Middle frontal gyrus (tissue), 1 donor: Measurements from ENCODE around the gene NUDT8.
A peak's percentile ranks its signal among the peaks of the same experiment; 100 is the strongest.
"Not testable (repeated sequence)": the region's sequence is repeated elsewhere in the genome, so short reads cannot be mapped to it uniquely, and the experiment has no call there.

ENCODE experiments used
- DNase-seq: peaks from one replicate; pipeline ENCODE4 v3.0.0-alpha.2; 2015; ENCODE audit warnings: low spot score; ENCODE audit errors: extremely low spot score

The NUDT8 gene

DNA sequence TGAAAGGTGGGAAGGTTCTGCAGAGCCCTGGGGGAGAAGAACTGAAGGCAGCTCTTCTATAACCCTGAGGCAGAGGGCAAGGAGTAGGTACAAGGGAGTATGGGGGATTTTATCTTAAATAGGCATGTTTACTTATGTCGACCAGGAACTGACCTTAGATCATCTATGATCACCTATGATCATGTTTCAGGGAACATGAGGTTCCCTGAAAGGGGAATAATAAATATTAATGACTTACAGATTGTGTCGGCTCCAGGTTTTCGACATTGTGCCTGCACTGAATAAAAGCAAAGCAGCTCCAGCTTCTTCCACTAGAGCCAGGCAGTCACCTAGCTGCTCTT, 36.2 kb downstream of the NUDT8 start:
- DNase-seq: no peak

DNA sequence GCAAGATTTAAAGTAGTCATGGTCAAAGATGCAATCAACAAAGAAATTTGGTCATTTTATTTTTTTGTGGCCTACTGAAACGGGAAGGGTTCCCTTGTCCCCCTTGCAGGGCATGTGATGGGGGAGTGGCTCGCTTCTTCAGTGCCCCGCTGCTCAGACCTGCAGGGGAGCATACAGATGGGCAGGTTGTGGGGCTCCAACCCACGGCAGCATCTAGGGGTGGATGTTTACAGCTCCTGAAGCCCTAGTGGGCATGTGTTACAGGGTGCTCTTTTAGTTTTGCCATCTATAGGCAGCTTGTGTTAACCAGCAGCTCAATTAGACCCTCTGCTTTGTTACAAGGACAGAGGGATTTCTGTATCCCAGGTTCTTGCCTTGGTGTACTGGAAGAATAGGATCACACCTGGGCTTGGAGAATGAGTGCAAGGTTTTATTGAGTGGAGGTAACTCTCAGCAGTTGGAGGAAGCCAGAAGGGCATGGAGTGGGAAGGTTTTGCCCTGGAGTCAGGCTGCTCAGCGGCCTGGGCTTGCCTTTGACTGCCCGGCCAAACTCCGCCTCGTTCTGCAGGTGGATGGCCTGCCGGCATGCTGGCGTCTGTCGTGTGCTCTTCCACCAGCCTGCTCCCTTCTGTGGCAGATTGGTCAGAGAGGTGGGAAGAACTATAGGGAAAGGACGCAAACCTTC, 36.7 kb downstream of the NUDT8 start:
- no peak for DNase-seq

- DNase-seq: not testable (repeated sequence)
Measured at GRCh38 chr11:67588899-67589415, 40.8 kb downstream of the NUDT8 start.

GRCh38 chr11:67588136-67588503, 41.6 kb downstream of the NUDT8 start:
- DNase-seq: no peak

- no peak for DNase-seq
Measured at GRCh38 chr11:67586568-67587250, 43.0 kb downstream of the NUDT8 start.

DNA sequence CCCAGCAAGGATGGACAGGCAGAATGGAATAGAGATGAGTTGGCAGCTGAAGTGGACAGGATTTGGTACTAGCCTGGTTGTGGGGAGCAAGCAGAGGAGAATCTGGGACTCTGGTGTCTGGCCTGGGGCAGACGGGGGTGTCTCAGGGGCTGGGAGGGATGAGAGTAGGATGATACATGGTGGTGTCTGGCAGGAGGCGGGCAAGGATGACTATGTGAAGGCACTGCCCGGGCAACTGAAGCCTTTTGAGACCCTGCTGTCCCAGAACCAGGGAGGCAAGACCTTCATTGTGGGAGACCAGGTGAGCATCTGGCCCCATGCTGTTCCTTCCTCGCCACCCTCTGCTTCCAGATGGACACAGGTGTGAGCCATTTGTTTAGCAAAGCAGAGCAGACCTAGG, 43.8 kb downstream of the NUDT8 start:
- no peak for DNase-seq

DNA sequence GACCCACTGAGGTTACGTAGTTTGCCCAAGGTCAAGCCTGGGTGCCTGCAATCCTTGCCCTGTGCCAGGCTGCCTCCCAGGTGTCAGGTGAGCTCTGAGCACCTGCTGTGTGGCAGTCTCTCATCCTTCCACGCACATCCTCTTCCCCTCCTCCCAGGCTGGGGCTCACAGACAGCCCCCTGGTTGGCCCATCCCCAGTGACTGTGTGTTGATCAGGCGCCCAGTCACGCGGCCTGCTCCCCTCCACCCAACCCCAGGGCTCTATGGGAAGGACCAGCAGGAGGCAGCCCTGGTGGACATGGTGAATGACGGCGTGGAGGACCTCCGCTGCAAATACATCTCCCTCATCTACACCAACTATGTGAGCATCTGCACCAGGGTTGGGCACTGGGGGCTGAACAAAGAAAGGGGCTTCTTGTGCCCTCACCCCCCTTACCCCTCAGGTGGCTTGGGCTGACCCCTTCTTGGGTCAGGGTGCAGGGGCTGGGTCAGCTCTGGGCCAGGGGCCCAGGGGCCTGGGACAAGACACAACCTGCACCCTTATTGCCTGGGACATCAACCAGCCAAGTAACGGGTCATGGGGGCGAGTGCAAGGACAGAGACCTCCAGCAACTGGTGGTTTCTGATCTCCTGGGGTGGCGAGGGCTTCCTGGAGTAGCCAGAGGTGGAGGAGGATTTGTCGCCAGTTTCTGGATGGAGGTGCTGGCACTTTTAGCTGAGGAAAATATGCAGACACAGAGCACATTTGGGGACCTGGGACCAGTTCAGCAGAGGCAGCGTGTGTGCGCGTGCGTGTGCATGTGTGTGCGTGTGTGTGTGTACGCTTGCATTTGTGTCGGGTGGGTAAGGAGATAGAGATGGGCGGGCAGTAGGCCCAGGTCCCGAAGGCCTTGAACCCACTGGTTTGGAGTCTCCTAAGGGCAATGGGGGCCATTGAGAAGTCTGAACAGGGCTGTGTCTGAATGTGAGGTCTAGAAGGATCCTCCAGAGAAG, 44.6 kb downstream of the NUDT8 start:
- DNase-seq: no peak

GRCh38 chr11:67584205-67584880, 45.4 kb downstream of the NUDT8 start:
- DNase-seq: no peak

DNA sequence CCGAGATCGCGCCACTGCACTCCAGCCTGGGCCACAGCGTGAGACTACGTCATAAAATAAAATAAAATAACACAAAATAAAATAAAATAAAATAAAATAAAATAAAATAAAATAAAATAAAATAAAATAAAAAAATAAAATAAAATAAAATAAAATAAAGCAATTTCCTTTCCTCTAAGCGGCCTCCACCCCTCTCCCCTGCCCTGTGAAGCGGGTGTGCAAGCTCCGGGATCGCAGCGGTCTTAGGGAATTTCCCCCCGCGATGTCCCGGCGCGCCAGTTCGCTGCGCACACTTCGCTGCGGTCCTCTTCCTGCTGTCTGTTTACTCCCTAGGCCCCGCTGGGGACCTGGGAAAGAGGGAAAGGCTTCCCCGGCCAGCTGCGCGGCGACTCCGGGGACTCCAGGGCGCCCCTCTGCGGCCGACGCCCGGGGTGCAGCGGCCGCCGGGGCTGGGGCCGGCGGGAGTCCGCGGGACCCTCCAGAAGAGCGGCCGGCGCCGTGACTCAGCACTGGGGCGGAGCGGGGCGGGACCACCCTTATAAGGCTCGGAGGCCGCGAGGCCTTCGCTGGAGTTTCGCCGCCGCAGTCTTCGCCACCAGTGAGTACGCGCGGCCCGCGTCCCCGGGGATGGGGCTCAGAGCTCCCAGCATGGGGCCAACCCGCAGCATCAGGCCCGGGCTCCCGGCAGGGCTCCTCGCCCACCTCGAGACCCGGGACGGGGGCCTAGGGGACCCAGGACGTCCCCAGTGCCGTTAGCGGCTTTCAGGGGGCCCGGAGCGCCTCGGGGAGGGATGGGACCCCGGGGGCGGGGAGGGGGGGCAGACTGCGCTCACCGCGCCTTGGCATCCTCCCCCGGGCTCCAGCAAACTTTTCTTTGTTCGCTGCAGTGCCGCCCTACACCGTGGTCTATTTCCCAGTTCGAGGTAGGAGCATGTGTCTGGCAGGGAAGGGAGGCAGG, 46.2 kb downstream of the NUDT8 start, which contains the start of gene GSTP1:
GSTP1 (plus strand) TSS at position 566 of the 958 bp plus-strand sequence; CDS start at position 598, 32 bp downstream.
- DNase-seq: peak; percentile 66

GRCh38 chr11:67582011-67582410, 47.7 kb downstream of the NUDT8 start:
- no peak for DNase-seq

- no peak for DNase-seq
Measured at GRCh38 chr11:67581469-67581868, 48.3 kb downstream of the NUDT8 start.

GRCh38 chr11:67577951-67578350, 51.8 kb downstream of the NUDT8 start:
- DNase-seq: no peak
